NCI-H446 treated with DMSO at 0.1 percent for 48 hours (cell line): Measurements from ENCODE around the gene SPNS3.

Experiments
- DNase-seq: peaks from one replicate; lab custom pipeline; 2025; lab: John Stamatoyannopoulos, UW

The SPNS3 gene

GRCh38 chr17:4465786-4466185 is 32.0 kb downstream of the SPNS3 start:
- no peak for DNase-seq

GRCh38 chr17:4467287-4467686 is 33.5 kb downstream of the SPNS3 start:
- DNase-seq, result no peak

GRCh38 chr17:4469552-4469951 is 35.8 kb downstream of the SPNS3 start:
- DNase-seq, result no peak

- DNase-seq, result no peak
Measured at GRCh38 chr17:4472286-4472685, 38.5 kb downstream of the SPNS3 start.

- DNase-seq, result no peak
Measured at GRCh38 chr17:4474093-4474492, 40.4 kb downstream of the SPNS3 start.

GRCh38 chr17:4475001-4475400 is 41.3 kb downstream of the SPNS3 start:
- no peak for DNase-seq

- DNase-seq, result no peak
Measured at GRCh38 chr17:4475463-4475862, 41.7 kb downstream of the SPNS3 start.

GRCh38 chr17:4476017-4476416 is 42.3 kb downstream of the SPNS3 start:
- no peak for DNase-seq

- no peak for DNase-seq
Measured at GRCh38 chr17:4476511-4477070, 42.9 kb downstream of the SPNS3 start.

GRCh38 chr17:4477255-4477791 is 43.6 kb downstream of the SPNS3 start:
- DNase-seq, result no peak

- DNase-seq, result no peak
Measured at GRCh38 chr17:4478318-4478830, 44.6 kb downstream of the SPNS3 start.

GRCh38 chr17:4479340-4479981 is 45.7 kb downstream of the SPNS3 start:
- no peak for DNase-seq

- no peak for DNase-seq
Measured at GRCh38 chr17:4479982-4480751, 46.4 kb downstream of the SPNS3 start.

GRCh38 chr17:4480929-4481898 is 47.5 kb downstream of the SPNS3 start:
- DNase-seq, result no peak

GRCh38 chr17:4482338-4483011 is 48.7 kb downstream of the SPNS3 start:
- no peak for DNase-seq

GRCh38 chr17:4483012-4483840 is 49.5 kb downstream of the SPNS3 start:
- DNase-seq, result no peak

- no peak for DNase-seq
Measured at GRCh38 chr17:4485676-4486646, 52.2 kb downstream of the SPNS3 start.

GRCh38 chr17:4487296-4487695 is 53.6 kb downstream of the SPNS3 start:
- DNase-seq, result no peak
